GM18861 (cell line): ENCODE results near the gene TEX47.

Experiments used
- ATAC-seq: cut with Tn5 transposase; IDR thresholded peaks from one replicate; pipeline ENCODE4 v1.9.1; 2021; ENCODE audit not compliant: unreplicated experiment

The TEX47 gene

GRCh38 chr7:88795553-88795952 is at the start of gene TEX47:
Gene TEX47 (minus strand): TSS chr7:88795737. CDS start chr7:88794942, 795 bp downstream.
- ATAC-seq, result no peak

- ATAC-seq, result no peak
Observed at GRCh38 chr7:88845091-88845490, 49.6 kb upstream of the TEX47 start.

- ATAC-seq, result no peak
Observed at GRCh38 chr7:88842201-88842600, 46.7 kb upstream of the TEX47 start.

- ATAC-seq, result peak; percentile 86
Observed at GRCh38 chr7:88835147-88835728, 39.7 kb upstream of the TEX47 start.

- no peak for ATAC-seq
Observed at GRCh38 chr7:88826222-88826621, 30.7 kb upstream of the TEX47 start.

GRCh38 chr7:88818552-88818951 is 23.0 kb upstream of the TEX47 start:
- ATAC-seq, result no peak

- no peak for ATAC-seq
Observed at GRCh38 chr7:88806280-88807037, 10.9 kb upstream of the TEX47 start.

GRCh38 chr7:88801046-88801445 is 5.5 kb upstream of the TEX47 start:
- ATAC-seq, result no peak

- ATAC-seq, result no peak
Observed at GRCh38 chr7:88792361-88792760, 3.2 kb downstream of the TEX47 start.

- no peak for ATAC-seq
Observed at GRCh38 chr7:88791891-88792290, 3.6 kb downstream of the TEX47 start.

GRCh38 chr7:88789480-88790064 is 6.0 kb downstream of the TEX47 start:
- ATAC-seq, result peak; percentile 49

GRCh38 chr7:88787777-88788176 is 7.8 kb downstream of the TEX47 start:
- no peak for ATAC-seq

GRCh38 chr7:88775838-88776237 is 19.7 kb downstream of the TEX47 start:
- no peak for ATAC-seq

- no peak for ATAC-seq
Observed at GRCh38 chr7:88772776-88773175, 22.8 kb downstream of the TEX47 start.

- ATAC-seq, result peak; percentile 73
Observed at GRCh38 chr7:88771417-88771816, 24.1 kb downstream of the TEX47 start.

GRCh38 chr7:88761779-88762178 is 33.8 kb downstream of the TEX47 start:
- ATAC-seq, result no peak

GRCh38 chr7:88760136-88760515 is 35.4 kb downstream of the TEX47 start:
- ATAC-seq, result no peak

GRCh38 chr7:88759230-88760135 is 36.1 kb downstream of the TEX47 start, which contains the start of gene ZNF804B:
Gene ZNF804B (plus strand): TSS chr7:88759700. CDS start chr7:88759977, 277 bp downstream.
- no peak for ATAC-seq

GRCh38 chr7:88758381-88759229 is 36.9 kb downstream of the TEX47 start:
- ATAC-seq, result no peak

GRCh38 chr7:88757371-88757770 is 38.2 kb downstream of the TEX47 start:
- ATAC-seq, result no peak
